Skin epidermis (tissue), 12 donors: ENCODE data around the gene RNLS.

Experiments
- H3K27ac ChIP-seq, 21 experiments: fragments of 200-600 bp; sonication (generic) in 11 of 21; one replicate each; pipeline ENCODE4 v1.5.0; 2020; ENCODE audit warnings: mild to moderate bottlenecking in 3 of 21, inconsistent platforms in 2 of 21, moderate library complexity in 2 of 21
- H3K4me3 ChIP-seq, 7 experiments: fragments of 200-600 bp; sonication (generic) in 2 of 7; one replicate each; pipeline ENCODE4 v1.5.0; 2020; ENCODE audit warnings: inconsistent platforms in 2 of 7, mild to moderate bottlenecking in 2 of 7, moderate library complexity in 1 of 7

RNLS gene

DNA sequence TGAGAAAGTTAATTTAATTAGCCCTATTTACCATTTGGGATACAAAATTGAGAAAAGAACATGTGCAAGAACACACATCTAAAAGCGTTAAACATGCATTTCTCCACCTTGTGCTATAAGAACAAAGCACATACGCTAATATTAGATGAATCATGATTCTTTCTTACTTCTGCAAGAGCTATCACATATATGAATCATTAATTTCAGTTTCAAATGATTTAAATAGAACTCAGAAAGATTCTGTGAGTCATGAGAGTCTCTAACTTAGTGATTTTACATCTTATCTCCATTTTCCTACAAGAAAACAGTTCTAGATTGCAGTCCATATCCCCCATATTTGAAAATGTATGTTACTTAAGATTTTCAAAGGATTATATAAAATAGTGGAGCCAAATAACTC, 173.9 kb downstream of the RNLS start:
- no peak overlapping the region for H3K4me3 ChIP-seq
- no peak overlapping the region for H3K27ac ChIP-seq

DNA sequence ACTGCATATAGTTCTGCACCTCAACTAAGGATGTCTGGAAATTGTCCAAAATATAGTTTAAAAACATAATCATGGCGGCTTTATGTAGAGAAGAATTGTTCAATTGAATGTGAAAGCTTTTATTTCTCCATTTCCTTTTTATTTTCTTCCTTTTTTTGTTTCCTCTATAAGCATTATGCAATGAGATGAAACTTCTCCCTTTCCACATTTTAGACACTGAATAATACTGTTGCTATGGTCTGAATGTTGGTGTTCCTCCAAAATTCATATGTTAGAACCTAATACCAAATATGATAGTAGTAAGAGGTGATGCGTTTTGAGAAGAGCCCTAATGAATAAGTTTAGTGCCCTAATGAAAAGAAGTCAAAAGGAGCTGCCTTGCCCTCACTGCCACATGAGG, 175.0 kb downstream of the RNLS start:
- no peak overlapping the region for H3K27ac ChIP-seq

DNA sequence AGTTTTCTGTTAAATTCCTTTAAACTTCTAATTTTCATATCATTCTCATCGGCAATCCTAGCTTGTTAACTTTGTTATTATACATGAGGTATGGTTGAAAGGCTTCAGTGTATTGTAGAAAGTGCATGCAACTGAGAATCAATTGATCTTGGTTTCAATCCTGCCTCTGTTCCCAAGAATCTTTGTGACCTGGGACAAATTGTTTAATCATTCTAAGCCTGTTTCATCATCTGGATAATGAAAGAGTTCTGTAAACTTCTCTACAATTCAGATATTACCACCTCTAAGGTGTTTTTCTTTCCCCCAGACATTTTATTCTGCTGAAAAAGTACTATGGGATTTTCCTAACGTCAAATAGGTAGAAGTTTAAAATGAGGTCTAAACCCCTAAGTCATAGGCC, 179.0 kb downstream of the RNLS start:
- no peak overlapping the region for H3K27ac ChIP-seq
- H3K4me3 ChIP-seq: no peak overlapping the region

More for the DNA sequence above, 175.0 kb downstream of the RNLS start:
- no peak overlapping the region for H3K4me3 ChIP-seq

DNA sequence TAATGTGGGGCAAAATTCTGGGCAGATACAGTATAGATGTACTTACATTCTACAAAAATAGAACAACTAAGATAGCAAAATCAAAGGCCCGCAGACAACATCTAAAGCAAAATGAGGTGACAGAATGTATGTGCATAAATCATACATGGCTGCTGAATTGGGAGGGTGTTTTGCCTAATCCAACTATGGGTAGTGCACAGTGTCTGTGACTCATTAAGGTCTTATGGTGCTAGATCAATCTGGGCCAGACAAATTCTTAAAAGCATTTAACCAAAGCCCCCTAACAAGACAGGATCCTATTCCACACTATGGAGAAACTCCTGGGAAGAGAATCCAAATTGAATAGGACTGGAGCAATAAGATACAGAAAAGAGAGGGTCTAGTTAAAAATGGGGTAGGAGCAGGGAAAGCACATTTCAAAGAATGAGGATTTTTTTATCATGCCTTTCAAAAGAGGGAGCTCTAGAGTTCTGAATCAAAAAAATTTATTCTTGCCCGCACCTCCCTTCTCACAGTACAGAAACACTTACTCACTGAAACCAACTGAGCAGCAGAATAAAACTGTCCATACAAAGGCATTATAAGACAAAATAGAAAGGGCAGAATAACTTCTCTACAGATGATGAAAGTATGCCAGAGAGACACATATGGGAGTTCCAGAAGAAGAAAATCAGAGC, 181.3 kb downstream of the RNLS start:
- Histone ChIP-seq H3K27ac (no peak overlapping the region), H3K4me3 (no peak overlapping the region)

DNA sequence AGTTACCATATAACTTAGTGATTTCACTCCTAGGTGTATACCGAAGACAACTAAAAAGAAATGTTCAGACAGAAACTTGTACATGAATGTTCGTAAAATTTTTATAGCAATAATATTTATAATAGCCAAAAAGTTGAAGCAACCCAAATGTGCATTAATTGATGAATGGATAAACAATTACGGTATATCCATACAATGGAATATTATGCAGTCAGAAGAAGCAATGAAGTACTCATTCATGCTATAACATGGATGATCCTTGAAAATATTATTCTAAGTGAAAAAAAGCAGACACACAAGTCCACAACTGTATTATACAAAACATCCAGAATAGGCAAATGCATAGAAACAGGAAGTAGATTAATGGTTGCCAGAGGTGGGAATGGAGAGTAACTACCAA, 183.9 kb downstream of the RNLS start:
- Histone ChIP-seq H3K4me3 (no peak overlapping the region), H3K27ac (no peak overlapping the region)

DNA sequence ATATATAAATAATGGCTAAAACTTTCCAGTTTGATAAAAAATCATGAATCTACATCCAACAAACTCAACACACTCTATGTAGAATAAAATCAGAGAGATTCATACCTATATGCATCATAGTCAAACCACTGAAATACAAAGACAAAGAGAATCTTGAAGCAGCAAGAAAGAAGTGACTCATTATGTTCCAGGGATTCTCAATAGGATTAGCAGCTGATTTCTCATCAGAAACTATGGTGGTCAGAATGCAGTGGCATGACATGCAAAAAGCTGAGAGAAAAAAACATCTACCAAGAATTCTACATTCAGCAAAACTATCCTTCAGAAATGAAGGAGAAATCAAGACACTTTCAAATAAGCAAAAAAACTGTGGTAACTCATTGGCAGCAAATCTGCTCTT, 187.4 kb downstream of the RNLS start:
- Histone ChIP-seq H3K27ac (no peak overlapping the region), H3K4me3 (no peak overlapping the region)

DNA sequence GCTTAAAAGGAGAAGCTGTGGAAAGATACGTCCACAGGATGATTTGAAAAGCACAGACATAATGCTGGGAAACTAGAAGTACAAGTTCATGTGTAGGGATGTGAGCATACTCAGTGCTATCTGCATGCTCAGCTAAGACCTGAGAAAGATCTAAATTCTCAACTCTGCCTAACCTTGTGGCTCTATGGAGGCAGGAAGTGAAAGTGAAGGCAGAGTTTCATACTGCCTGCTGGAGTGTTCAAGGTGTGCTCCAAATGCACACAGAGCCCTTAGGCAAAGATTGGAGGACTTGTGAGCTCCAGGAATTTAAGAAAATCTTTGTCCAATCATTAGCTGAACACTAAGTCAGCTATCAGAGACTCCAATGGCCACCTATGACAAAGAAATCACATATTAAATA, 190.9 kb downstream of the RNLS start:
- Histone ChIP-seq H3K4me3 (no peak overlapping the region), H3K27ac (no peak overlapping the region)

DNA sequence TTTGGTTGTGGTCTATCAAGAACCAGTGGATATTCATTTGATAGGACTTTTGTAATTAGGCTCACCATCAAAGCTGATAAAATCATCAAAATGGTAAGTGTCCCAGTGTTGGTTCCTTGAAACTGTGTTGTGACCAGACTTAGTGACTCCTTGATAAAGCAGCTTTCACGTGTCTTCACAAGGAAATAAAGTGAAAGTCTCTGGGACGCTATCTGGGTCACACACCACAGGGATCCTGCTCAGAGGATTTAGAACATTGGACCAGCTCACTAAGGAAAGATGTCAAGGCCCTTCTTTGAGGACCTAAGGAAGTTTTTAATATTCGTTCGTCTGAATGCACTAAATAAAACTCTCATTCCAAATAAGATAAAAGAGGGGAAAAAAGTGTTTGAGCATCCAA, 193.1 kb downstream of the RNLS start:
- no peak overlapping the region for H3K4me3 ChIP-seq
- peak overlapping the region in 2 of 21 experiments; percentile 10 to 31 for H3K27ac ChIP-seq

DNA sequence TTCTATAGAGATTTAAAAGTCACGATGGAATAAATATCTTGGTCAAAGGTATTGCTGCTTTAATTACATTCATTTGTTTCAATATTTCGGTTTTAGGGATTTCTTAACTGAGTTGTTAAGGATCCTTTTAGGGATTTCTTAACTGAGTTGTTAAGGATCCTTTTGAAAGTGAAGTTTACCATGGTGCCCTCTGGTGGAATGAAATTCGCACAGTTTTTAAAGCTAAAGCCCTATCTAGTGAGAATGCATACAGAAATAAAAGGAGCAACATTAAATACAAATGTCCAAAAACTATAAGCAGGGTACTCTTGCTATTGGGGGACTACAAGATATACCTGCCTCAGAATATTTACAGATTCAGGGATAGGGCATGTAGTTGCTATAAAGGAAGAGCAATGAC, 193.7 kb downstream of the RNLS start:
- Histone ChIP-seq H3K4me3 (no peak overlapping the region), H3K27ac (peak overlapping the region in 1 of 21 experiments; percentile 81)

DNA sequence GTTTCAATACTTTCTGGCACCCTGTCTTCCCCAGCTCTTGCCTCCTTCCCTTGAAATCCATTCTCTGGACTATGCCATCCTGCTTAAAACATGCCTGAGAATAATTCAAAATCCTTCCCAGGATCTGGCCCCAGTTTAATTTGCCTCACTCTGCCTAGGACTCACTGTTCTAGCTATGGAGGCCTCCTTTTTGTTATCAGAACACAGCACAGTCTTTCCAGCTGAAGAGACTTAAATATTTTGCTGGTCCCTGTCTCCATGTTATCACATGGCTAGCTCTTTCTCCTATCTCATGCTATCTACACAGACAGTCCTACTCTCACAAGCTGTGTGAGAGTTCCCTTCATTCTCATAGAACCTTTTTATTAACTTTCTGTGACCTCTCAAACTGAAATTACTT, 194.8 kb downstream of the RNLS start:
- H3K27ac ChIP-seq: peak overlapping the region in 3 of 21 experiments; percentile 4 to 81 (median 34)
- no peak overlapping the region for H3K4me3 ChIP-seq

DNA sequence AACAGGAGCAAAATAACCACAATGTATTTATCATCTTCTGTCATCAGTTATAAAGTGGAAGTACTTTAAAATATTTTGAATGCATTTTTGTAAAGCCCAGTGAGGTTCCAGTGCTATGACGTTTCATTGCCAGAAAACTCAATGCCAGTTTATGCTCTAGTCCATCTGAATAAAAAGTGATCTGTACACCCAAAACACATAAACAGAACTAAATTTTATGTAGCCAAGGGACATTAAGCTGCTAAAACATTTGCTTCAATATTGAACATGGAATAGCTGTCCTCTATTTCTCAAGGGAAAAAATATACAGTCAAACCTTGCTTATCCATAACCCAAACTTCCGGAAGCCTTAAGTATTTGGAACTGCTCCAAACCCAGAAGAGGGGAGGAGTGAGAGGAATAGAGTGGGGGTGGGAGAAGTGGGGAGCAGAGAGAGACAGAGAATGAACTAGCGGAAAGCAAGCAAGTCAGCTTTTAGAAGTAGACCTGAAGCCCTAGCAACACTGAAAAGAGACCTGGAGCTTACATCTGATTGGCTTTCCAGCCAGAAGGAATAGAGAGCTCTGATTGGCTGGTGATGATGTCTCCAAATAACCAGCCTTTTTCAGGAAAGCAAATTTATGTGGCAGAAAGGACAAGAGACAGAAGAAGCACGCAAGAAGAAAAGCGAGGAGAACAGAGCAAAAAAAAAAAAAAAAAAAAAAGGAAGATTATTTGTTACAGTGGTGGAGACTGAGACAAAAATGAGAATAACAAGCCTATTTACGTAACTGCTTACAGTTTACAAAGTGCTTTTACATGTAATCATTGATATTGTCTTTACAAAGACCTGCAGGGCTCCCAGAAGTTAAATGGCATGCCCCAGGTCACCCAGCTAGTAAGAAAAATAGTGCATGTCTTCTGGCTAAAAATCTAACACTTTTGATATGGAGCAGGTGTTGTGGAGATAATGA, 196.0 kb downstream of the RNLS start:
- Histone ChIP-seq H3K27ac (peak overlapping the region in 16 of 21 experiments; percentile 1 to 81 (median 48)), H3K4me3 (no peak overlapping the region)

DNA sequence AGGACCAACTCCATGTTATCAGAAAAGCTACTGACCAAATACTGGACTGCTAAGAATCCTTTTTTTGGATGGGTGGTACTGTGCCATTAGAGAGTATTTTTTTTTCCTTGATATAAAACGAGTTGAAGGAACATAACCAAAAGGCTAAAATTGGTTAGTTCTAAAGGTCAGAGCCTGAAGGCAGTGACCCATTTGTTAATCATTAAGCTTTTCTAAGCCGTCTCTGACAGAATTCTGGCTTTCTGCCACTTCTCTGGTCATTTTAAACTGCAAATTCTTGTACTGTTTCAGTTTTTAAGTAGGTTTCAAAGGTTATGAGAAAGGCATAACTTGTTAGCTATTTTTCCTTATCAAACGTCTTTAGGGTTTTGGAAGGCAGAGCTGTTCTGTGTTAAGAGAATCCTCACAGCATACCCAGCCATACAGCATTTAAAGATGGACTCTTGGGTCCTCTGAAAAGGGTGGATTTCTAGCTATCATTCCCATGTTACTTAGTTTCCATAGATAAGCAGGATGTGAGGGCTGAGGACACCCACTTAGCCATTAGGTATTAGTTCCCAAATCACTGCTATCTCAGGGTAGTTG, 196.8 kb downstream of the RNLS start:
- Histone ChIP-seq H3K27ac (peak overlapping the region in 18 of 21 experiments; percentile 1 to 81 (median 48)), H3K4me3 (no peak overlapping the region)

DNA sequence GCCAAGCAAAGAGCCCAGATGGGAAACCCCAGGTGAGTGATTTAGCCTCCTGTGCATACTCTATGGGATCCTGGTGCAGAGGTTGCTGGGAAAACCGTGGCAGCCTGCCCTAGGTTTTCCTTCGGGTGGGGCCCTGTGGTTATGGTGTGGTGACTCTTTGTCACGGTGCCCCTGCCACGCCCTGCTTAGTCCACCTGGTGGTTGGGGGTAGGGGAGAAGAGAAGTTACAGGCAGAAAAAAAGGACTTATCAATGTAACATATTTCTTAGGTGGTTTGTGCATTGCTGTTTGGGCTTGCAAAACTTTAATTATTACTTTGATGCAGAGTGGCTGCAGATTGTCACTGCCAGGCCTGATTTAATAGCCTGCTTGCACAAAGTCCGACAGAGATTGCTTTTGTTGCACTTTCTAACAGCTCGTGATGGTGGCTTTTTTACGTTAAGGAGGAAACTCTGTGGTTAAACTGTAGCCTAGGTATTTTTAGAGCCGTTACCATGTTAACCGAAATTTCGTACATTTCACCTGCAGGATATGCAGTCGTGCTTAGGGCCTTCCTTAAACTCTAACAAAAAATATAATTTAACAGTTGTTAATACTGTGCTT, 197.4 kb downstream of the RNLS start:
- Histone ChIP-seq H3K4me3 (peak overlapping the region in 1 of 7 experiments; percentile 5), H3K27ac (peak overlapping the region in 19 of 21 experiments; percentile 4 to 81 (median 45))

DNA sequence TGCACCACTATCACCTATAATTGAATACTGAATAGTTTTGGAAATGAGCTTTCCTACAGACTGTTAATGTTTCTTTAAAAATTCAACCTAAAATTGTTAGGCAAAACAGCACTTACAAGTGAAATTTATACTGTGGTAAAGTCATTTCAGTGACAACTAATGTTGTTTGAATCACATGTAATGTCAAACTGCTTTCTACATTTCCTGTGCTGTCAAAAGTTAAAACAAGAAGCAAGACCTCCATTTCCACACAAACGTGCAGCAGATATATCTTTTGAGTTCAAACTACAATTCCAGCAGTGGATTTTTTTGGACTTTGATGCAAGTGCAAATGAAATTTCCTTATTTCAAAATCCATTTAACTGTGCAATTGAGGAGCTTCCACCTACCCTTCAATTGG, 199.8 kb downstream of the RNLS start:
- Histone ChIP-seq H3K4me3 (no peak overlapping the region), H3K27ac (no peak overlapping the region)

DNA sequence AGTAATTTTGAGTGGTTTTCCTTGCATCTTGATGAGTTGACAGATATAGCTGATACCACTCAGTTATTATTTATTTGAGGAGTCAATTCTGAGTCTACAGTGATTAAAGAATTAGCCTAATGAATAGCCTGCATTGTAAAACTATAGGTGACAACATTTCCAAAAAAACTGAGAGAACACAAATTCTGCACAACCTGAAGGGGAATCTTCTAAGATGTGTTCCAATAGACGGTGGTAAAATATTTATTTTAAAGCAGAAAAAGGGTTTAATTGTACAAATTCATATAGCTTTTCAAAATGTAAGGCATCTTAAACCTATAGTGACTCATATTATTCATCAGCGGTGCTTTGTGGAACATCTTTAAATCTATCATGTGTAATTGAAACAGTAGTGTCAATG, 200.4 kb downstream of the RNLS start:
- Histone ChIP-seq H3K4me3 (no peak overlapping the region), H3K27ac (no peak overlapping the region)

DNA sequence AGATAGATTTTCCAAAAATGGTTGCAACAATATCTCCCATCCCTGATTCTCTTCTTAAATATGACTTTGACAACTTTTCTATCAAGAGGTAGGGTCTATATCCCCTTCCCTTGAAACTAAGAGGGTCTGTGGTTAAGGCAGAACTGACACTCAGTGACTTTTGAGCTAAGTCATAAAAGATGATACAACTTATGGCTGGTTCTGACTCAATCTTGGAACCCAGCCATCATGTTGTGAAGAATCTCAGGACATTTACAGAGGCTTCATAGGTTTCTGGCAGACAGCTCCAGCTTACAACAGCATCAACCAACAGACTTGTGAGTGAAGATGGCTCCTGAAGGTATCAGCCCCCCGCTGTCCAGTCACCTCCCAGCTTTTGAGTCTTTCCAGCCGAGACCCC, 203.5 kb downstream of the RNLS start:
- no peak overlapping the region for H3K27ac ChIP-seq
- H3K4me3 ChIP-seq: no peak overlapping the region

DNA sequence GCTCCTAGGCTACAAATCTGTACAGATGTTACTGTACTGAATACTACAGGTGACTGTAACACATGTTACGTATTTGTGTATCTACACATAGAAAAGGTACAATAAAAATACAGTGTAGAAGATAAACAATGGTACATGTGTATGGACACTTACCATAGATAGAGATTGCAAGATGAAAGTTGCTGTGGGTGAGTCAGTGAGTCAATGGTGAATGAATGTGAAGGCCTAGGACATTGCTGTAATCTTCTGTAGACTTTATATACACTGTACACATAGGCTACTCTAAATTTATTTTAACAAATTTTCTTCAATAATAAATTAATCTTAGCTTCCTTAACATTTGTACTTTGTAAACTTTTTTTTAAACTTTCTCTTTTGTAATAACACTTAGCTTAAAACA, 205.6 kb downstream of the RNLS start:
- Histone ChIP-seq H3K27ac (no peak overlapping the region), H3K4me3 (no peak overlapping the region)

DNA sequence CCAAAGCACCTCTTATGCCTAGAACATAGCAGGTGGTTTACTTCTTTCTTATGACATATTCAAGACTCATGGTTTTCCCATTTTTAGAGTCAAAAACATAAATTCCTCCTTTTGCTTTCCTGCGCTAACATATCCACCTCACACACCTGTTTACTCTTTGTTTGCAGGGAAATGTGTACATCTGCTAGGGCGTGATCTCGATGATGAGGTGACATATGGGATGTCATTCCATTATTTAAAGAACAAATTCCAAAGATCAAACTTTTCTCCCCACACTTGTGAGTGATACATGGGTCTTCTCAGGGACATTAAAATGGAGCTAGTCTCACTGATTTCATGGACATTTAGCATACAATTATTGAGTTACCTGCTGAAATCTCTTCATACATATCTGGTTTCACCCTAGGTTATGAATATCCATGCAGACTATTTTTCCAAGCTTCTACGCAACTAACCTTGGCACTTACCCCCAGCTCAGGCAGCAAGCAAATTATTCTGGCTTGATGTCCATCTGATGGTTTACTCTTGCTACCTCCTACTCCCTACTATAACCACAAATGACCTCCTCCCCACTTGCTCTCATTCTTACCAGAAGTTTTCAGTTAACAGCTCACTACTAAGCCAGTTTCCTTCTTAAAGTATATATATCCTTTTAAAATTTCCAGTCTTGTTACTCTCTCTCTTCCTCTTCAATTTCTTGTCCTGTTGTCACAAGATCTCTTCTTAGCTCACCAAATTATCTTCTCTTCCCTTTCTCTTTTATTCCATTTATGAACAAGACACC, 208.5 kb downstream of the RNLS start:
- Histone ChIP-seq H3K4me3 (no peak overlapping the region), H3K27ac (no peak overlapping the region)

DNA sequence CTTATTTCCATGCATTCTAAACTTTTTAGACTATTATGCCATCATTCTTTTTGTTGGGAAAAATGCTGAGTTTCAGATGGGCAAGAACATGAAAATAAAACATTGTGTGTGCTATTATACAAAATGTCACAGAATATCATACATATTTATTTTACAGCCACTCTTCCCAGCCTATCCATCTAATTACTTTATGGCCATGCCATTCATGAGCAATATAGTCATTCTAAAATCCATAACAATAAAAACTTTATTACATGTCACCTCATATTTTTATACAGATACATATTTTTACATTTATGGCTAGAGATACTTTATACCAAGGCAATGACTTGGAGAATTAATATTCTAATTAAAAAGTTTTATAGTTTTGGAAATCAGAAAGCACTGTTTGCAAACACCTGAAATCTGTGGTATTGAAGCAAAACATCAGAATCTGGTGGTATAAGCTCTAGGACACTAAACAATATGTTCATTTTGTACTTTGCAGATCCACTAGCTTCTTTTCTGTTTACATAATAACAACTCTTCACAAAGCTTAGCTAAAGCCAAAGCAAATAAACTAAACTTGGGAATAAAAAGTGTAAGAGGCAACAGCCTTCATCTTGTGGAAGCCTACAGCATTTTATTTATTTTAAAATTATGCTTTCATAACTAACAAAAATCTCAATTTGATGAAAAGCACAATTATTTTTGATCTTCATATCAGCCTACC, 210.1 kb downstream of the RNLS start:
- Histone ChIP-seq H3K27ac (no peak overlapping the region), H3K4me3 (no peak overlapping the region)
